NCI-H2029 (cell line): ENCODE measurements around the gene RIPK3.
"Not testable (repeated sequence)": the region's sequence is repeated elsewhere in the genome, so short reads cannot be mapped to it uniquely, and the experiment has no call there.

Source experiments
- DNase-seq: peaks from one replicate; lab custom pipeline; 2025; lab: John Stamatoyannopoulos, UW

The RIPK3 gene

DNA sequence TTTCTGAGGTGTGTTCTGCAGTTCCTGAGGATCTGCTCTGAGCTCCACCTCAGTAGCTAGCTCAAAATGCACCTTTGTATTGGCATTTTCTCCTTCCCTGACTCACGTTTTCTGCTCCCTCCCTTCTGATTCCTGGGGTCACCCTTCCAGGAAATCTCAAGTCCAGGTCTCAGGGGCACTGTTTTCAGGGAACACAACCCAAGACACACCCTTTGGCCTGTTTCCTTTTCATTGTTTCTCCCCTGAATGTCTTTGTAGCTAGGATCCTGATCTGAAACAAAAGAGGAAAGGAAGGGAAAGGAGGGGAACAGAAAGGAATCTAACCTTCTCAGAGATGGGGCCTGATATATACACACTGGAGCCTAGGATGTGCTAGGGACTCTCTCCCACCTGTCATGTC, 7.3 kb upstream of the RIPK3 start:
- no peak for DNase-seq

DNA sequence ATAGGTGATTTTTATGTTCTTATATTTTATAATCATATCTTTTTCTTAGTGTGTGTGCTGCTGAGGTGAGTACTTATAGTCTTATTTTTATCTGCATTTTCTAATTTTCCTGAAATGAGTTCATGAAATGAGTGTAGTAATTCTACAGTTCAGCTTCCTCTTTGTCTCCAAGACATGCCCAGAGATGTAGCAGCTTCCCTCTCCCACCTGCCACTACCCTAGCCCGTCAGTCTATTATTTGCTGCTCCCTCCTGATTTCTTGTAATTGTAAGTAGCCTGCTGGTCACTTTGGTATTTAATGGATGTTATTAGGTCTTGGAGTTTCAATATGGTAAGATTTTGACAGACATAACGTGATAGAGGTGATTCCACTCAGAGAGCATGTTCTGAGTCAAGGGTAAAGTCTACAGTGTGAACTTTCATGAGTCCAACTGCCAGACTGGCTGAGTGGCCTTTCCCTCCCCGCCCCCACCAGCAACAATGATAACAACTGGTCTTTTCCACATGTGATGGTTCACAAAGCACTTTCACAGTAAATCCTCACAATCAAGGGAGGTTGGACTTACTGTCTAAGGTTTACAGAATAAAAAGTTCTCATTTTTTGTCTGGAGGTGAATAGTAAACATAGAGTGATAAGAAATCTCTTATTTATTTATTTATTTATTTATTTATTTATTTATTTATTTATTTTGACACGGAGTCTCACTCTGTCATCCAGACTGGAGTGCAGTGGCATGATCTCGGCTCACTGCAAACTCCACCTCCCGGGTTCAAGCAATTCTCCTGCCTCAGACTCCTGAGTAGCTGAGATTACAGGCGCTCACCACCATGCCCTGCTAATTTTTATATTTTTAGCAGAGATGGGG, 4.2 kb upstream of the RIPK3 start:
- DNase-seq = no peak

DNA sequence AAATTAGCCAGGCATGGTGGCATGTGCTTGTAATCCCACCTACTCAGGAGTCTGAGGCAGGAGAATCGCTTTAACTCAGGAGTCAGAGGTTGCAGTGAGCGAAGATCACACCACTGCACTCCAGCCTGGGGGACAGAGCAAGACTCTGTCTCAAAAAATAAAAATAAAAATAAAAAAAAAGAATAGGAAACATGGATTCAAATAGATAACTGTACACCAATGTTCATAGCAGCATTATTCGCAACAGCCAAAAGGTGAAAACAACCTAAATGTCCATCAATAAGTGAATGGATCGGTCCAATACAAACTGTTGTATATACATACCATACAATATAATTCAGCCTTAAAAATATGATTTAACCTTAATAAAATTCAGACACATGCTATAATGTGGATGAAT, 3.1 kb upstream of the RIPK3 start:
- no peak for DNase-seq

DNA sequence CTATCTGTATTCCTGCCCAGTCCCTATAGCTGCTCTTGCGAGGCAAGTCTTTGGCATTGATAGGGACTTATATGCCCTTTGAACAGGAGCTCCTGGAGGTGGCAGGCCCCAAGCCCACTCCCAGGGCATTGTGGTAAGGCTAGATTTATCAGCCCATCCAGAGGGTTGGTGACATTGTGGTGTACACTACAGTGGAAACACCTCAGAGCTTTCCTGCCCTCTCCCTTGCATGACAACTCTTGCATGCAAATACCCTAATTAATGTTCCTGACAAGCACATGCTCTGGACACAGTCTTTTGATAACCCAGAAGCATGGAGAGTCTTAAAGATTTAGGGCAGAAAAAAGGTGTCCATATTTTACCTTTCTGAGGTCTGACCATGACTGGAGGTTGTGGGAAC, 815 bp upstream of the RIPK3 start:
- DNase-seq = no peak

DNA sequence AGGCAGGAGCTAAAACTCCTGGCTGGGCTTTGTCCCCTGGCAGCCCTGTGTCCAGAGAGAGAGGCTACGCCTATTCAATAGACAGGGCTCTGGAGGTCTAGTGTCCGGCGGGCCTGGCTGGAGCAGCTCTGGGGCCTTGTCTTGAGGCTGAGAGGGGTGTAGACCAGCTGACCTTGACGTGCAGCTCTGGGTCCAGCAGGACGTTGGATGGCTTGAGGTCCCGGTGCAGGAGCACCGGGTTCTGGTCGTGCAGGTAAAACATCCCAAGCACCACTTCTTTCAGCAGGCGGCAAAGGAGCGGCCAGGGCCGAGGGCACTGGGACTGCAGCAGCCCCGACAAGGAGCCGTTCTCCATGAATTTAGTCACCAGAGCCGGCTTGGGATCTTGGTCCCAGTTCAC, 948 bp downstream of the RIPK3 start:
- DNase-seq = no peak

DNA sequence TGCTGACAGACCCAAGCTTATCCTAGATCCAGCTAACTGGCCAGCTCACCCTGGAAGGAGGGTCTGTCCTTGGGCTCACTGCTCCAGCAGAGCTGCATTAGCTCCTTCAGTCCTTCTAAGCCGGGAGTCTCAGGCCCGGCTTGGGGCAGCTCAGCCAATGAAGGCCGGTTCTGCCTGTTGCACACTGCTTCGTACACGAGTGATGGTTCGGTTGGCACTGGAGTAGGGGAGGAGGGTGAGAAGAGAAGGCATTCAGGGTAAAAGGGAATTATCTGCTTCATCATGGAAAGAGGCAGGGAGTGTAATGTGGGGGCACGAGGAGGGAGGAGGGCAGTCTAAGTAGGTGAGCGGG, 2.0 kb downstream of the RIPK3 start:
- DNase-seq = no peak

DNA sequence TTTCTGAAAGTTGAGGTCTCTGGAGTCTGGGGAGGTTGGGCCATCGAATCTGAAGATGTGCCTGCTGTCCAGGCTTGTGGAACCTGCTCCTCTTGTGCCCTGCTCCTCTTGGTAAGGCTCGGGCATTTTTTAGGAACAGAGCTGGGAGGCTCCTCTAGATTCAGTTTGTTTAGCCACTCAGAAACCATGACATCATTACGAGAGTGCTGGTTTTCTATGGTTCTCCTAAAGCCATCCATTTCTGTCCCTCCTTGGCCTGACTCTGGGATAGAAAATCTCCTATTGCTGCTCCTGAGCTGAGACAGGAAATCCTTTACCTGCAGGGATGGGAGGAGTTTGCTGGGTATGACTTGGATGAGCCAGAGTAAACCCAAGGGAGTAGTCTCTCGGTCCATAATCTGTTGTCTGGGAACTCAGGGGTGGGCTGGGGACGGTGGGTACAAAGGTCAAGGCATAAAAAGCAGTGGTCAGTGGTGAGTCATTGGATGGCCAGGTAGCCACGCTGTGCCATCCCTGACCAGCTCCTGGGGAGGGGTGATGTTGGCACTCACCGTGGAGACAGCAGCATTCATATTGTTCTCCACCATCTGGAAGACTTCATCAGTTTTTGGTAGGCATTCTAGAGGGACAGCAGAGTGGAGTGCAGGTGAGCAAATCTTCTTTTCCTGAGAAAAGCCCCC, 2.5 kb downstream of the RIPK3 start:
- no peak for DNase-seq

DNA sequence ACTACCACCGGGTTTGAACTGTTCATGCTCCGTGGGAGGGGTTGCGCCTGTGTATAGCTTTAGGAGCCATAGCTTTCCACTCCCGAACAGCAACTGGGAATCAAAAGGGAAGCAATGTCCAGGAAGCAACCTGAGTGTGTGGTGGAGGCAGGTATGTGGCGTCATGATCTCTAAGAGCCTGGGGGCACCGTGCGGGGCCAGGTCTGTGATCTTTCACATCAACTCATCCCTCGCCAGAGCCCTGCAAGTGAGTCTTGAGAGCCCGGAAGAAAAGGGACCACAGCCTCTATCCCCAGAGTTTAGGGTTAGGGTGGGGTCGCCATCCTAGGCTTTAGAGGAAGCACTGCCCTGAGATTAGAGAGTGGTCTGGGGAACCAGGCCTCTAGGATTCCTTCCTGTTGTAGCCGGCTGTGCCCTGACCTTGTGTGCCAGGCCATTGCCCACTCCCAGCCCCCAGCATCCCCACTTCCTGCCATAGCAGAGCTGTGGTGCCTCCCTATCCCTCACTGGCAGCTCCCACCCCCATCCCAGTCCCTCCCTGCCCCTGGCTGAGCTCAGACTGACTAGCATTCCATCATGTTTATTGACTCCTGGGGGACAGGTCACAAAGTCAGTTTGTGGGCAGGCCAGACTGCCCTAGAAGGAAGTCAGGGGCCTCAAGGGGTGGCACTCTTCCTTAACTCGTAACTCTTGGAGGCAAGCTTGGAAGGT, 4.2 kb downstream of the RIPK3 start:
- DNase-seq = no peak

DNA sequence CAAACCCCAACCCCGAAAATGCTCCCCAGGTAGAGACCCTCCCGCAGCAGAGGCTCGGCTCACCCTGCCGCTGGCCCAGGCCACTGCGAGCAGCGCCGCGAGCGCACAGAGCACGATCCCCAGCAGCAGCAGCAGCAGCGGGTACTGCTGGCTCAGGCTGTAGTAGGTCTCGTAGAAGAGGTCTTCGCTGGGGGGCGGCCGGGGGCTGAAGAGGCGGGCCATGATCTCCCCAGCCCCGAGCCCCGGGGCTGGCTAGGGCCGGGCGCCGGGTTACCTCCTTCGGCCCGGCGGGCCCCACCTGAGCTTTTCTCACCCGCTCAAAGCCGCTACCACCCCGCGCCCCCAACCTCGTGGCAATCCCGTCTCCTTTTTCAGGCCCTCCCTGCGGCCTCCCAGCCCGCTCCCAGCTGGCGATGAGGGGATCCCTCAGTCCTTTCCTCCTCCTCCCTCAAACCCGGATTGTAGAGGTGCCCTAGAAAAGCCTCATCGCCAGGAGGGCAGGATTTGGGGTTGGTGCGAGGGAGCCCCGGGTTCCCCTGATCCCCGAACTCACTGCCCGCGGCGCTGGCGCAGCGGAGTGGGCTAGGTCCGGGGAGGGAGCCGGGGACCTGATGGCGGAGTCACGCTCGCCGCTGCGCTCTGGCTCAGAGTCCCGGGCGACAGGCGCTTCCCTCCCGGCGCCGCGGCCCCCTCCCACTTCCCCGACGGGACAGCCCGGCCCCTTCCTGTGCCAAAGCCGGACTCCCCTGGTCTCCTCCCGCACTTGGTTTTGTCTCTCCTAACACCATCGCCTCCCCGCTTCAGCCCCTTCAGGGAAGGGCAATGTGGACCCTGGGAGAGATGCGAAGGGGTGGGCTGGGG, 5.1 kb downstream of the RIPK3 start, which contains the start of gene ADCY4:
Gene ADCY4, minus strand, starts transcription at position 641 of the 861 bp plus-strand sequence. Its CDS starts 419 bp downstream, at position 222.
- DNase-seq = no peak

DNA sequence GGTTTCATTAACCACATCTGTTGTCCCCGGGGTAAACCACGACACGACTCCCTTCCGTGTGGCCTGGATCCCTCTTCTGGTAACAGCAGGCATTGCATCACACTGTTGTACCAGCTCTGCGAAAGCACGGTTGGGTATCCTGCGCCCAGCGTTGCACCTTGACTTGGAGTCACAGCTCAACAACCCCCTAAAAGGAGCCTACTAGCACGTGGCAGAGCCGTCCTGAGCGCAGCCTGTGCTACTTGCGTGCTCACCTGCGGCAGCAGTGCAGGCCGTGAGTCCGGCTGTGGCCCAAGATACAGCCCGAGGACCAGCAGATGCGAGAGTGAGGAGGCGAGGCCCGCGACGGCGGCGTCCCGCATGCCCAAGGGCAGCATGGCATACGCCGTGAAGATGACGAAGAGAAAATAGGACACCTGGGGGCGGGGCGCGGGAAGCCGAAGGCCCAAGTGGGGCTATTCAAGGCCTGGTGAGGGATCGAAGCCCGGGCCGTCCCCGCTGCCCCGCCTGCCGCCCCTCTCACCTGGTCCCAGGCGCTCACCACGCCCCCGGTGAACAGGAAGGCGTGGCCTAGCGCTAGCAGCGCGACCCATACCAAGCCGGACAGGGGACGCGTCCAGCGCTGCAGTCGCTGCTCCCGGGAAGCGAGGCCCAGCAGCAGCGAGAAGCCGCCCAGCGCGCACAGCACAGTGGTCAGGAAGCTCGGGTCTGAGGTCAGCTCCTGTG, 7.4 kb downstream of the RIPK3 start:
- peak; percentile 77 for DNase-seq

DNA sequence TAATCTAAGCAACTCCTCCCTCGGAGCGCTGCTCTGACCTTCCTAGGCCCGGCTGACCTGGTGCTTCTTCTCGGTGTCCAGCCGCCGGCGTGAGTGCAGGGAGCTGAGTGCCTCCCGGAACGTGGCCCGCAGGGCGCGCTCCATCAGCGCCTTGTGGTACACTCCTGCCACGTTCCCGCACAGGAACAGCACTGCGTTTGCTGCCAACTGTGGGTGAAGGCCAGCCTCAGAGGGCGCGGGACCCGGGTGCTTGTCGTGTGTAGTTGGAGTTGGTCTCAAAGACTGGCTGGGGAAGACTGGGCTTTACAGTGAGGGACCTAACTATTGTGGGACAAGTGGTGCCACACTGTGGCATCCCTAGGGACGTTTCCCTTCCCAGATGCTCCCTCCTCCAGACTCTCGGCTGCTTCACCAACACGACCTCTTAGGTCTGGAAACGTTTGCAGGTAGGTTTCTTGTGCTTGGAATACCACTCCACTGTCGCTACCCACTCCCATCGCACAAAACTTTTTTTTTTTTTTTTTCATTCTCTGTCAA, 8.0 kb downstream of the RIPK3 start:
- DNase-seq = no peak

DNA sequence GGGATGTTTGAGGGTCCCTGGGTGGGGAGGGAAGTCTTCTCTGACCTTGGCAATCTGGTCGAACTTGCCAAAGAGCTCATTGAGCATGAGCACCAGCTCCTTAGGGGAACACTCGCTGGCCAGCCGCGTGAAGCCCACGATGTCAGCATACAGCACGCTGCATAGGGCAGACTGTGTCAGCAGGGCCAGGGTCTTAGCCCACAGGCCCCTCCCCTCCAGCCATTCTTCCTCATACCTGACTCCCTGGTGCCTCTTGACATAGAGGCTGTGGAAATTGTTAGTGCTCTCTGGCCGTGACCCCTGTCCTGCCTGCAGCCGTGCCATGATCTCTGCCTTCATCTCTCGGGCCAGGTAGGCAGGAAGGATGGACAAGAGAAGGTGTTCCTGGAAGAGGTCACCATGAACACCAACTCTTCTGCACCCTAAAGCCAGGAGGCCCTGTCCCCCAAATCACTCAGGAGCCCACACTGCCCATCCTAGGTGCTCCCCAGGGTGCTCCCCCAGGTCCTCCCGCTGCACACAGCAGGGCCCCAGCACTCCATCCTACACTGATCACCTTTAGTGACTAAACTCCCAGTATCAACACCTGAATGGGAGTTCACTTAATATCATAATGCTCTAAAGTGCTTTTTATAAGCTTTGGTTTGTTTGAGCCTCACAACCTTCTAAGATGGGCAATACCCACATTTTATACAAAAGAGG, 8.7 kb downstream of the RIPK3 start:
- no peak for DNase-seq

DNA sequence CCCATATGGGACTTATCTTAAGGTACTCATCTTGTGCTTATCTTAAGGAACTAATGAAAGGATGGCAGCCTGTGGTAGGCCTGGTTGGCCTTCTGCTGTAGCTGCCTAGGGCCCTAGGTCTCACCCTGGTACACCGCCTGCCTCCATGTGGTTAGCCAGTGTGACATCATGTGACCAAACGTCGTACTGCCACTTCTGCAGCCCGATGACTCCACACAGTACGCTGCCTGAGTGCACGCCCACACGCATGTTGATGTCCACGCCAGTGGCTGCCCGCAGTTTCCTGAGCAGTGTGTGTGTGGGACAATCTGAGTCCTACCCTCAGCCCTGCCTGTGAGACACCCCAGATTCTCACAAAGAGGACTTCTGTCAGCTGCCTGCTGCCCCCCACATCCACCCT, 10.1 kb downstream of the RIPK3 start:
- no peak for DNase-seq

DNA sequence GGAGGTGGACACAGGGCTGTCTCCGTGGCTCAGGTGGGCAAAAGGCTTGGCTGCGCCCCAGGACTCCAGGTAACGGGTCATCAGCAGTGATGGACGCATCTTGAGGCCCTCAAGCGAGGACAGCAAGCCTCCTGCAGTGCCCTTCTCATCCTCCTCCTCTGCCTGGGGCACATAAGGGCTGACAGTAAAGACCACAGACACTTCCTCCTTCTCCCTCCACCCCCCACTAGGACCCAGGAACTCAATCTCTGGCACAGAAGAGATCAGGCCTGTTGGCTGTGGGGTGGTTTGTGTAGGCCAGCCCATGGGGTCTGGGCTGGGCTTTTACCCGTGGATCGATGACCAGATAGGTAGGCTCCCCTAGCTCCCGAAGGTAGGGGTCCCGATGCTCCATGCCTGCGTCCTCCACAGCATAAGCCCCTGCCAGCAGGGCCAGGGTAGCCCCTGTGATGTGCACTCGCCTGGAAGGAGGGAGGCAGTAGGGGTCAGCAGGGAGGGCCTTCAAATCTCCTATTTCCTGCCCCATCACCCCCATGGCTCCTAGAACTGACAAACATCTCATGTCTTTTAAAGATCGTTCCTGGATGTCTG, 10.6 kb downstream of the RIPK3 start:
- no peak for DNase-seq

DNA sequence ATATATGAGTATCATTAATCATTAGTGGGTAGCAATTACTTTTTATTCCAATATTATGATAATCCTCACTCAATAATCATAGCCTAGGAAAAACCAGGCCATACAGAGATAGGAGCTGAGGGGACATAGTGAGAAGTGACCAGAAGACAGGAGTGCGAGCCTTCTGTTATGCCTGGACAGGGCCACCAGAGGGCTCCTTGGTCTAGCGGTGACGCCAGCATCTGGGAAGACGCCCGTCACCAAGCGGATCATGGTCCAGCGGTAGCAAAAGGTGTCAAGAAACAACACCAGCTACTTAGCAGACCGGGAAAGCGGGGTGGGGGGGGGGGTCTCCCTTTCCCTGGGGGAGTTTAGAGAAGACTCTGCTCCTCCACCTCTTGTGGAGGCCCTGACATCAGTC, 11.9 kb downstream of the RIPK3 start:
- not testable (repeated sequence) for DNase-seq

DNA sequence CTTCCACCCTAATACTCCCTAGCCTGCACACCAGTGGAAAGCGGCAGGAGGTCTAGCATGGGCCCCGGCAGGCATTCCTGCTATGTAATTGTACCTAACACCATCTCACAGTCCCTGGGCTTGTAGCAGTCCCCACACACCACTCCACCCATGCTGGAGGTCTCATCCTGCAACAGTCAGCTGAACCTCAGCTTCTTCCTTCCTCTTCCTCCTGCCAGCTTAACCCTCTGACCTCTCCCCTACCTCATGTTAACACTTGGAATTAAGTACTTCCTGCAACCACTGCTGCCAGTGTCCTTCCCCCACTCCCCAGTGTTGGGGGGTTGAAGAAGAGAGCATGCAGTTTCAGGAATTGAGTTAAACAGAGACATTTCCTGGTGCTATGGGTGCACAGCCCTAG, 12.5 kb downstream of the RIPK3 start:
- DNase-seq = no peak

DNA sequence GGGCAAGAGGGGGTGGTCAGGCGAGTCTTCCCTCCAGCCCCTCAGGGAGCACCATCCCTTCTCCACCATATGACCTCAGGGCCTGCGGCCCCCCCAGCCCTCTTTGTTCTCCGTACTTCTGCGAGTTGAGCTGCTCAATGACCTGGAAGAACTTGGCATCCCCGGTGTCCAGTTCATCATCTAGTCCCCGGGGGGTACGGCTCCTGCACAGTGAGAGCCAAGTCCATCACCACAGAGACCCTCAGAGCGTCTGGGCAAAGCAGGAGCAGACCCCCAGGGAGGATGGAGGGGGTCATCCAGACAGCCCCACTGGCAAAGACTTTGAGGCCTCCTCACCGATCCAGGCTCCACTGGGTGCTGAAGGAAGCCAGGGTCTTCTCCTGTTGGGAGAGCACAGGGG, 13.8 kb downstream of the RIPK3 start:
- no peak for DNase-seq

DNA sequence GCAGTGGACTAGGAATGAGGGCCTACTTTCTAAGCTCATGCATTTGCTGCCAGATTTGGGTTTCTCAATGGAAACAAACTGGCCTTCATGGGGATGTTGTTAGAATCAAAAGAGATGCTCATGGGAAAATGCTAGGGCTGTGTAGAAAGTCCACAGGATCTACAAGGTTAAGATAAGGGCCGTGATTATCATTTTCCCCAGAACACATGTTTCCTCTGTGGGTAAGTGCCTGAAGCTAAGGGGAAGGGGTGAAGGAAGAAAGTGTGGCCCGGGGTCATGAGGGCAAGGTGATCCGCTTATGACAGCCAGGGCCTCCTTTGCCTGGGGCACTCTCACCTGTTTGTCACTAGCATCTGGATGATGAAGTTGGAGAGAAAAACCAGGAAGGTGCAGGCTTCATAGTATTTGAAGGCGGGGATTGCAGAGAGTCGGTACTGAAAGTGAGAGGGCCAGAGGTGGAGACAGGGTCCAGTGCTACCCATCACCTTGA, 14.7 kb downstream of the RIPK3 start:
- no peak for DNase-seq

DNA sequence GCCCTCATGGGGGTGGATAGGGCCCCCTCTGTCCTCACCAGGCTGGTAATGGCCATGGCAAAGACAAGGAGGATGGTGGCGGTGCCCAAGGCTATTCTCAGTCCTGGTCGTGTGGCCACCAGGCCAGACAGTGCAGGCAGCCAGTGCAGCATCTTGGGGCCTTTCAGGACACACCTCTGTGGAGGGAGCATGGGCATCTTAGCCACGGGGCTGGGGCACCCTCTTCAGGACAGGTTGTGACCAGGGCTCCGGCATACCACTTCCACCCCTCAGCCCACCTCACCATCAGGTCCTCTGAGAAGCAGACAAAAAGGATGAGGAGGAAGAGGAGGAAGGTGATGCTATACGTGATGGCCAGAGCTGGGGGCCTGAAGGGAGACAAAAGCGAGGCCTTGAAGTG, 15.8 kb downstream of the RIPK3 start:
- DNase-seq = no peak

DNA sequence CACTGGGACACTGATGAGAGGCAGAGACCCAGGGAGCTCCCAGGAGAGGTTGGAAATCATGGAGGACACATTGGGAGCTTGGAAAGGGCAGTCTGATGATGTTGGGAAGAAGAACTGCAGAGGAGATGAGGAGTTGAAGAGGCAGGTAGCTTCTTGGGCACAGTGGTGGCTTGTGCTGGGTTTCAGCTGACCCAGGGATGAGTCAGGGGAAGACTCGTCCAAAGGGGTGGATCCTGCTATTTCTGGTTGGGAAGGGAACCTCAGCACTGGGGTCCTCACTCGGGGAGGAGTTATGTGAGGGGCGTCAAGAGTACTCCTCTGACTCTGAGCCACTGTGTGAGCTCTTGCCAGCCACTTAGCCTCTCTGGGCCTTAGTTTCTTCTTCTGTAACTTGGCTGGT, 16.4 kb downstream of the RIPK3 start:
- DNase-seq = no peak
